PC-9 (cell line): ENCODE data around the gene ST8SIA4. TPM values are rescaled to one million over a fixed set of nuclear protein-coding genes. Genes with fewer than 3 reads are reported as not detected.

Experiments
- BruUV-seq: library from RNA; stranded (reverse); fragments of 400-500 nt; replicated peaks from 2 replicates; lab custom pipeline; 2021; lab: Mats Ljungman, UMichigan
- CTCF ChIA-PET: fragments of 300-600 bp; sonication (Branson Sonifier 250); formaldehyde crosslinking; loops from one replicate; lab custom pipeline; 2022; ENCODE audit warnings: antibody characterized with exemption; lab: Charles Lee
- POLR2A ChIA-PET: fragments of 300-600 bp; sonication (Branson Sonifier 250); formaldehyde crosslinking; loops from one replicate; lab custom pipeline; 2022; ENCODE audit warnings: antibody characterized with exemption; ENCODE audit not compliant: unreplicated experiment; lab: Charles Lee
- DNase-seq, 2 experiments: peaks; one replicate each; pipeline versions ENCODE4 v3.0.0 to v3.0.0-alpha.2; 2015 to 2022; ENCODE audit warnings: mixed read lengths in 1 of 2
- H2AFZ ChIP-seq: fragments of 200-600 bp; sonication (generic); 2 replicates; pipeline ENCODE4 v1.8.1; 2017; ENCODE audit warnings: antibody characterized with exemption
- H3F3A ChIP-seq: fragments of 200-600 bp; sonication (generic); 2 replicates; pipeline ENCODE4 v1.8.1; 2017; ENCODE audit warnings: antibody characterized with exemption, mild to moderate bottlenecking, low read depth; ENCODE audit not compliant: insufficient read depth
- H3K27ac ChIP-seq: fragments of 200-600 bp; sonication (generic); 2 replicates; pipeline ENCODE4 v1.6.1; 2016; ENCODE audit warnings: mixed run types
- H3K27me3 ChIP-seq: fragments of 200-600 bp; sonication (generic); 2 replicates; pipeline ENCODE4 v1.6.1; 2016; ENCODE audit warnings: low read depth, mixed run types; ENCODE audit not compliant: insufficient read depth
- H3K36me3 ChIP-seq: fragments of 200-600 bp; sonication (generic); 2 replicates; pipeline ENCODE4 v1.6.1; 2016; ENCODE audit warnings: low read depth, mixed run types
- H3K4me1 ChIP-seq: fragments of 200-600 bp; sonication (generic); replicated peaks from 2 replicates; pipeline ENCODE4 v1.6.1; 2016; ENCODE audit warnings: mixed run types; ENCODE audit not compliant: insufficient read depth
- H3K4me2 ChIP-seq: fragments of 200-600 bp; sonication (generic); 2 replicates; pipeline ENCODE4 v1.6.1; 2017; ENCODE audit warnings: mixed run types
- H3K4me3 ChIP-seq: fragments of 200-600 bp; sonication (generic); 2 replicates; pipeline ENCODE4 v1.6.1; 2016; ENCODE audit warnings: mixed run types
- H3K79me2 ChIP-seq: fragments of 200-600 bp; sonication (generic); 2 replicates; pipeline ENCODE4 v1.6.1; 2017; ENCODE audit warnings: low read depth, mixed run types
- H3K9me2 ChIP-seq: fragments of 200-600 bp; sonication (generic); 2 replicates; pipeline ENCODE4 v1.8.1; 2017; ENCODE audit warnings: mild to moderate bottlenecking; ENCODE audit not compliant: insufficient read depth
- H3K9me3 ChIP-seq: fragments of 200-600 bp; sonication (generic); 2 replicates; pipeline ENCODE4 v1.8.1; 2016; ENCODE audit warnings: low read depth; ENCODE audit not compliant: insufficient read depth
- H4K20me1 ChIP-seq: fragments of 200-600 bp; sonication (generic); 2 replicates; pipeline ENCODE4 v1.8.1; 2017; ENCODE audit not compliant: insufficient read depth
- EZH2 ChIP-seq: fragments of 200-600 bp; sonication (generic); IDR thresholded peaks from 2 replicates; pipeline ENCODE4 v1.8.0; 2017; ENCODE audit warnings: antibody characterized with exemption, low read depth
- intact Hi-C: fragments of 100-400 bp; cut with micrococcal nuclease; formaldehyde crosslinking; loops from one replicate; pipeline ENCODE4 v1.10.0; 2022; ENCODE audit not compliant: unreplicated experiment
- total RNA-seq: library from RNA; stranded (reverse); gene quantifications from 2 replicates; pipeline ENCODE4 v1.2.3, GENCODE V29; 2021
- TF ChIP-seq, protein P1 (sequence below): fragments of 200-600 bp; sonication (generic); conservative IDR thresholded peaks from 2 replicates; pipeline ENCODE4 v1.6.1; 2017; ENCODE audit warnings: mixed run types, antibody characterized with exemption, mild to moderate bottlenecking, moderate library complexity

ST8SIA4 gene
- total RNA-seq, 1 experiment from 2014 or later, result 2.4 TPM

DNA sequence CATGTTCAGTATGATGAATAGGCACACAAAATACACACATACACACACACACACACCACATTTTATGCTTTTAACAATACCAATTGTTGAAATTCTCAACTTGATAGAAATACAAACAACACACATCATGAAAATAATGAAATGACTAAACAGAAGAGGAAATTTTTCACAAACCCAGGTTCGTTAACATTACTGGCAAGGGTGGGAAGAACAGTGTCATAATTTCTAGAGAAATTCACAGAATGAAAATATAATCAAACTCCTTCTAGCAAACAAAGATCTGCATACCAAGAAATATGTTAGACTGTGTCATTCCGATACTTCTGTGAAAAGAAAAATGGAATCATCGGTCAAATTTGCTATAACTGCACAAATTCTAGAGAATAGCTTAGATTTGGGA is 41.9 kb downstream of the ST8SIA4 start:
- TF ChIP-seq, protein P1, sequence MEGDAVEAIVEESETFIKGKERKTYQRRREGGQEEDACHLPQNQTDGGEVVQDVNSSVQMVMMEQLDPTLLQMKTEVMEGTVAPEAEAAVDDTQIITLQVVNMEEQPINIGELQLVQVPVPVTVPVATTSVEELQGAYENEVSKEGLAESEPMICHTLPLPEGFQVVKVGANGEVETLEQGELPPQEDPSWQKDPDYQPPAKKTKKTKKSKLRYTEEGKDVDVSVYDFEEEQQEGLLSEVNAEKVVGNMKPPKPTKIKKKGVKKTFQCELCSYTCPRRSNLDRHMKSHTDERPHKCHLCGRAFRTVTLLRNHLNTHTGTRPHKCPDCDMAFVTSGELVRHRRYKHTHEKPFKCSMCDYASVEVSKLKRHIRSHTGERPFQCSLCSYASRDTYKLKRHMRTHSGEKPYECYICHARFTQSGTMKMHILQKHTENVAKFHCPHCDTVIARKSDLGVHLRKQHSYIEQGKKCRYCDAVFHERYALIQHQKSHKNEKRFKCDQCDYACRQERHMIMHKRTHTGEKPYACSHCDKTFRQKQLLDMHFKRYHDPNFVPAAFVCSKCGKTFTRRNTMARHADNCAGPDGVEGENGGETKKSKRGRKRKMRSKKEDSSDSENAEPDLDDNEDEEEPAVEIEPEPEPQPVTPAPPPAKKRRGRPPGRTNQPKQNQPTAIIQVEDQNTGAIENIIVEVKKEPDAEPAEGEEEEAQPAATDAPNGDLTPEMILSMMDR, result no peak
- TF ChIP-seq EZH2, result no peak
- no peaks in the 10 kb centered on the region for H3K27me3 ChIP-seq
- POLR2A ChIA-PET, result no interaction called here

DNA sequence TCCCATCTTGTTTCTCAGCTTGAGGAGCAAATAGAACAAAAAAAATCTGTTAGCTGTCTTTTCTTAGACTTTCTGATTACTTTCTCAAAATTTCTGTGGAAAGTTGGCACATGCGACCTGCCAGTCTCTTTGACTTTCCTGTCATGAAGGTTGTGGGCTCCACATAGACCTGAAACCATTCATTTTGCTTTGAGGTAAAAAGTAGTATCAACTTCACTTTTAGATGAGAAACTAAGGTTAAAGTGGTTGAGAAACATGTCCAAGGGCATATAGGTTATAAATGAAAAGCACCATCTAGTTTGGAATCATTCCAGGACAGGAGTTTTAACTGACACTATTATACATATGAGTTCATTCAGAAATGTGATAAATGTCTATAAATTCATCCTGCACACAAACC is 42.7 kb downstream of the ST8SIA4 start:
- Histone ChIP-seq H3K4me2 (no peak overlapping the region), H3K4me1 (peaks cover 10% of the 10 kb centered on the region), H3K9me2 (no peaks in the 10 kb centered on the region; the same call in 1 of the 2 replicates), H3F3A (no peaks in the 10 kb centered on the region), H3K27ac (no peak overlapping the region), H3K27me3 (no peaks in the 10 kb centered on the region), H4K20me1 (no peaks in the 10 kb centered on the region), H3K9me3 (no peaks in the 10 kb centered on the region), H2AFZ (no peak overlapping the region), H3K36me3 (no peaks in the 10 kb centered on the region), H3K4me3 (no peak overlapping the region), H3K79me2 (no peaks in the 10 kb centered on the region)
- CTCF ChIA-PET, result no interaction called here
- no peak for TF ChIP-seq EZH2
- TF ChIP-seq, protein P1, result no peak
- POLR2A ChIA-PET, result no interaction called here
- no TSS peak for BruUV-seq
- intact Hi-C loops, result no loop called here
- no peak for DNase-seq

More for the DNA sequence above, 41.9 kb downstream of the ST8SIA4 start:
- Histone ChIP-seq H3F3A (no peaks in the 10 kb centered on the region), H3K4me1 (peaks cover 12% of the 10 kb centered on the region), H3K36me3 (no peaks in the 10 kb centered on the region), H3K4me2 (no peak overlapping the region), H3K4me3 (no peak overlapping the region), H3K27ac (no peak overlapping the region), H2AFZ (no peak overlapping the region), H3K9me3 (no peaks in the 10 kb centered on the region), H4K20me1 (no peaks in the 10 kb centered on the region), H3K9me2 (no peaks in the 10 kb centered on the region; the same call in 1 of the 2 replicates), H3K79me2 (no peaks in the 10 kb centered on the region)
- no TSS peak for BruUV-seq
- CTCF ChIA-PET, result no interaction called here
- intact Hi-C loops, result no loop called here
- no peak for DNase-seq

DNA sequence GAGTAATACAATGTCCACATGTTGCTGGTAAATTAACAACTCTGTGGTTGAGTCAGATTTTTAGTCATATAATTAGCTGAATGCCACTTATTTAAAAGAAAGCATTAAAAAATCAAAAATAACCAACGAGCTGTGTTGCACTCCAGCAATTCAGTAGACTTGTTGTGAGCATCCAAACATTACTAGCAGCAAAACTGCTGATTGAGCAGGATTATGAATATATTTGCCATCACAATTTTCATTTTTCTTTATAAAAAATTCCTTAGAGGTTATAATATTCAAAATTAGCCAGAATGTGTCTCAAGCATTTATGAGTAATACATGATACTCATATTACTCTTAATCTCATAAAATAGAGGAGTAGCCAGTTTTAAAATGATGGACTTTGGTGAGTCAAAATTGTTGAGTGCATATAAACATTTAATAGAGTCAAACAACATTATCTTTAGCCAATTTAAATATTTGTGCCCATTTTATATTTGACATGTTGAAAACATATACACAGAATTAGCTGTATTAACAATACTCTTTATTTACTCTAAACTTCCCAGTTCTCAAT is 44.0 kb downstream of the ST8SIA4 start:
- DNase-seq, result no peak
- Histone ChIP-seq H3K9me2 (no peaks in the 10 kb centered on the region; the same call in 1 of the 2 replicates), H3K27ac (no peak overlapping the region), H3K36me3 (no peaks in the 10 kb centered on the region), H4K20me1 (no peaks in the 10 kb centered on the region), H3K9me3 (no peaks in the 10 kb centered on the region), H3K4me1 (no peaks in the 10 kb centered on the region), H3K27me3 (no peaks in the 10 kb centered on the region), H3K79me2 (no peaks in the 10 kb centered on the region), H3K4me2 (no peak overlapping the region), H2AFZ (no peak overlapping the region), H3F3A (no peaks in the 10 kb centered on the region), H3K4me3 (no peak overlapping the region)
- TF ChIP-seq EZH2, result no peak
- TF ChIP-seq, protein P1, result no peak
- no TSS peak for BruUV-seq
- ChIA-PET CTCF (no interaction called here), POLR2A (no interaction called here)
- intact Hi-C loops, result no loop called here
